B cell (primary cell): ENCODE measurements around the gene ARRDC1. TPM values are rescaled to one million over a fixed set of nuclear protein-coding genes. Genes with fewer than 3 reads are reported as not detected.

Experiments used
- ATAC-seq: fragments of 200-7000 bp; cut with Tn5 transposase; one replicate; pipeline ENCODE4 v1.10.0; 2021; ENCODE audit warnings: low read depth, mild to moderate bottlenecking, moderate number of reproducible peaks, moderate library complexity
- CTCF ChIA-PET: fragments of 350-600 bp; sonication (Branson Sonifier 250); formaldehyde crosslinking; loops from one replicate; lab custom pipeline; 2021; ENCODE audit warnings: antibody characterized with exemption, inconsistent platforms; lab: Charles Lee
- POLR2A ChIA-PET: fragments of 350-600 bp; sonication (Branson Sonifier 250); formaldehyde crosslinking; loops from one replicate; lab custom pipeline; 2021; ENCODE audit warnings: antibody characterized with exemption; lab: Charles Lee
- DNase-seq: peaks from one replicate; pipeline ENCODE4 v3.0.0; 2013
- H2AFZ ChIP-seq: 2 replicates; pipeline ENCODE4 v1.6.1; 2012; ENCODE audit warnings: mild to moderate bottlenecking, low read depth, low read length; ENCODE audit not compliant: insufficient read depth, poor library complexity, severe bottlenecking
- H3K27ac ChIP-seq, 2 donors: 1 replicate in 1 of 2; 2 replicates in 1 of 2; pipeline ENCODE4 v1.5.1; 2012 to 2013; ENCODE audit warnings: low read length in 2 of 2, mild to moderate bottlenecking in 2 of 2, moderate library complexity in 1 of 2
- H3K27me3 ChIP-seq, 4 experiments: fragments of 200-600 bp in 1 of 4; sonication (generic) in 1 of 4; replicated peaks in 1 of 4; 1 replicate in 2 of 4; 2 replicates in 2 of 4; pipeline versions ENCODE4 v1.6.1 to v1.7.0; 2013 to 2016; ENCODE audit warnings: low read length in 3 of 4, mild to moderate bottlenecking in 2 of 4, mixed read lengths in 1 of 4, moderate library complexity in 1 of 4; ENCODE audit not compliant: insufficient read depth in 4 of 4, control insufficient read depth in 3 of 4; ENCODE audit errors: control extremely low read depth in 1 of 4
- H3K36me3 ChIP-seq, 2 experiments: replicated peaks in 1 of 2; 1 replicate in 1 of 2; 2 replicates in 1 of 2; pipeline versions ENCODE4 v1.6.1 to v1.7.1; 2013; ENCODE audit warnings: low read length in 1 of 2; ENCODE audit not compliant: insufficient read depth in 2 of 2, control insufficient read depth in 1 of 2; ENCODE audit errors: control extremely low read depth in 1 of 2, extremely low read depth in 1 of 2
- H3K4me1 ChIP-seq, 2 donors: fragments of 200-600 bp in 1 of 2; sonication (generic) in 1 of 2; 1 replicate in 1 of 2; 2 replicates in 1 of 2; pipeline versions ENCODE4 v1.5.1 to v1.6.1; 2013 to 2017; ENCODE audit warnings: low read length in 2 of 2; ENCODE audit not compliant: control insufficient read depth in 2 of 2, insufficient read depth in 2 of 2
- H3K4me2 ChIP-seq: replicated peaks from 2 replicates; pipeline ENCODE3; 2012; ENCODE audit warnings: mild to moderate bottlenecking, low read depth, low read length; ENCODE audit not compliant: poor library complexity, severe bottlenecking
- H3K4me3 ChIP-seq, 5 experiments: fragments of 200-600 bp in 1 of 5; sonication (generic) in 1 of 5; 1 replicate in 3 of 5; 2 replicates in 2 of 5; pipeline versions ENCODE4 v1.5.1 to v1.7.0; 2011 to 2016; ENCODE audit warnings: low read length in 4 of 5, mild to moderate bottlenecking in 4 of 5, low read depth in 2 of 5, control low read depth in 1 of 5, moderate library complexity in 1 of 5; ENCODE audit not compliant: insufficient read depth in 1 of 5; ENCODE audit errors: control extremely low read depth in 1 of 5, extremely low read depth in 1 of 5
- H3K79me2 ChIP-seq: fragments of 200-600 bp; sonication (generic); one replicate; pipeline ENCODE4 v1.6.0; 2016; ENCODE audit warnings: low read length; ENCODE audit not compliant: control insufficient read depth, insufficient read depth
- H3K9ac ChIP-seq: fragments of 200-600 bp; sonication (generic); 2 replicates; pipeline ENCODE4 v1.6.1; 2017; ENCODE audit warnings: mild to moderate bottlenecking, low read length, moderate library complexity
- H3K9me3 ChIP-seq, 3 donors: one replicate each; pipeline versions ENCODE4 v1.6.1 to v1.7.1; 2013; ENCODE audit warnings: low read length in 2 of 3; ENCODE audit not compliant: control insufficient read depth in 2 of 3, insufficient read depth in 1 of 3; ENCODE audit errors: control extremely low read depth in 1 of 3
- H4K20me1 ChIP-seq: 2 replicates; pipeline ENCODE4 v1.6.0; 2012; ENCODE audit warnings: mild to moderate bottlenecking, low read length; ENCODE audit not compliant: insufficient read depth, control insufficient read depth, poor library complexity, severe bottlenecking
- H3K27ac Mint-ChIP-seq: one replicate; pipeline ENCODE4 v1.8.0; 2021; ENCODE audit warnings: mixed read lengths
- H3K27me3 Mint-ChIP-seq: one replicate; pipeline ENCODE4 v1.8.0; 2021; ENCODE audit warnings: mixed read lengths
- H3K4me1 Mint-ChIP-seq: one replicate; pipeline ENCODE4 v1.8.0; 2021; ENCODE audit warnings: mixed read lengths
- H3K4me3 Mint-ChIP-seq: one replicate; pipeline ENCODE4 v1.8.0; 2021; ENCODE audit warnings: mixed read lengths
- H3K9me3 Mint-ChIP-seq: one replicate; pipeline ENCODE4 v1.8.0; 2022; ENCODE audit warnings: mixed read lengths; ENCODE audit not compliant: insufficient read depth
- CTCF ChIP-seq: fragments of 200-600 bp; IDR thresholded peaks from one replicate; pipeline ENCODE4 v1.8.0; 2022; ENCODE audit warnings: antibody characterized with exemption, mild to moderate bottlenecking
- EZH2 ChIP-seq: IDR thresholded peaks from 2 replicates; pipeline ENCODE4 v1.6.1; 2012; ENCODE audit warnings: borderline replicate concordance, low read depth, mild to moderate bottlenecking, moderate library complexity, low read length; ENCODE audit not compliant: insufficient read depth, poor library complexity, severe bottlenecking
- WGBS: methylation state at CpG from one replicate; pipeline ENCODE4 v1.1.5; 2013; ENCODE audit warnings: missing lambda C conversion rate; ENCODE audit not compliant: insufficient coverage; 5-methylcytosine and 5-hydroxymethylcytosine counted together
- intact Hi-C: fragments of 100-400 bp; cut with micrococcal nuclease; formaldehyde crosslinking; loops from one replicate; pipeline ENCODE4 v1.10.0; 2022
- polyA plus RNA-seq: library from polyadenylated mRNA; depleted of rRNA; stranded (reverse); fragments of >200 nt; gene quantifications from 2 replicates; pipeline ENCODE4 v1.2.3, GENCODE V29; 2012
- total RNA-seq, 2 donors: library from RNA; stranded (reverse); fragments of 120-200 nt in 1 of 2; gene quantifications; 1 replicate in 1 of 2; 2 replicates in 1 of 2; pipeline versions ENCODE4 v1.2.3 to v1.2.4, GENCODE V29; 2013 to 2022

The ARRDC1 gene
- total and polyA plus RNA-seq, 2 donors (not counting 1 experiment from before 2014, with no cell fraction given) = 89.2 to 227 TPM

DNA sequence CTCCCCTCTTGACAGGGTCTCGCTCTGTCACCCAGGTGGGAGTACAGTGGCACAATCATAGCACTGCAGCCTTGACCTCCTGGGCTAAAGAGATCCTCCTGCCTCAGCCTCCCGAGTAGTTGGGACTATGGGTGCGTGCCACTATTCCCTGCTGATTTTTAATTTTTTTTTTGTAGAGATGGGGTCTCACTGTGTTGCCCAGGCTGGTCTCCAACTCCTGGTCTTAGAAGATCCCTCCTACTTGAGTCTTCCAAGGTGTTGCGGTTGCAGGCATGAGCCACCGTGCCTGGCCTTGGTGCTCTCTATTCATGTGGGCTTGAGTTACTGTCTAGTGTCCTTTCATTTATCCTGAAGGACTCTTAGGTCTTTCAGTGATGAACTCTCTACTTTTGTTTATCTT lies 37.4 kb downstream of the ARRDC1 start:
- no peak for ATAC-seq
- H3K36me3 ChIP-seq = peaks cover 0 to 22% of the 10 kb centered on the region in 2 experiments
- no peak for TF ChIP-seq EZH2
- no peak for TF ChIP-seq CTCF
- no peaks in the 10 kb centered on the region for H3K9me3 ChIP-seq
- no peak overlapping the region for H3K9ac ChIP-seq
- no peak overlapping the region for H3K27ac ChIP-seq
- no peak overlapping the region for H3K4me3 Mint-ChIP-seq
- H3K4me1 ChIP-seq = peaks cover 24 to 26% of the 10 kb centered on the region in 2 donors
- H3K79me2 ChIP-seq = peaks cover 98% of the 10 kb centered on the region
- H3K4me2 ChIP-seq = no peak overlapping the region
- 100% methylated on average over 2 of the region's 5 CpGs for WGBS
- H2AFZ ChIP-seq = no peak overlapping the region
- no peaks in the 10 kb centered on the region for H3K27me3 ChIP-seq
- H3K27me3 Mint-ChIP-seq = no peaks in the 10 kb centered on the region
- H3K27ac Mint-ChIP-seq = no peak overlapping the region
- POLR2A ChIA-PET = no interaction called here
- CTCF ChIA-PET = no interaction called here
- DNase-seq = no peak
- H3K9me3 Mint-ChIP-seq = no peaks in the 10 kb centered on the region
- peaks cover 47% of the 10 kb centered on the region for H3K4me1 Mint-ChIP-seq
- intact Hi-C loops = no loop called here
- H3K4me3 ChIP-seq = no peak overlapping the region
- peaks cover 63% of the 10 kb centered on the region for H4K20me1 ChIP-seq

DNA sequence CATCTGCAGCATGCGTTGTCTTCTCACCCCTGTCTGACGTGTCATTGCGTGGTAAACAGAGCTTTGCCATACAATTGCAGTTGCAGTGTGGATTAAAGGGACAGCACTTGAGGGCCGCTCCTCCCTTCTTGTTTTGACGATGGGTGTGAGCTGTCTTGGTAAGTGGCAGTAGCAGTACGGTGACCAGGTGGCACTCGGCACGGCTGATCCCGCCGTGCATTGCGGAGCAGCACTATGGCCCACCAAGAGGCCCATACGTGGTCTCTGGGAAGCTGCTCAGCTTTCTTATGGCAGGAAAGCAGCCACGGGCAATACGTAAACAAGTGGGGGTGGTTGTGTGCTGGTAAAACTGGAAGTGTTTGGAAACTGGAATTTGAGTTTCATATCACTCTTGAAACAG lies 38.4 kb downstream of the ARRDC1 start:
- Histone ChIP-seq H4K20me1 (peaks cover 66% of the 10 kb centered on the region), H3K4me2 (no peak overlapping the region), H3K79me2 (peaks cover 98% of the 10 kb centered on the region), H2AFZ (no peak overlapping the region), H3K4me3 (no peak overlapping the region), H3K9me3 (no peaks in the 10 kb centered on the region), H3K9ac (no peak overlapping the region), H3K4me1 (peaks cover 20 to 21% of the 10 kb centered on the region in 2 donors), H3K27ac (no peak overlapping the region), H3K27me3 (no peaks in the 10 kb centered on the region), H3K36me3 (peaks cover 0 to 22% of the 10 kb centered on the region in 2 experiments)
- 97% methylated on average over 10 of the region's 14 CpGs for WGBS
- no peak for ATAC-seq
- CTCF ChIA-PET = no interaction called here
- POLR2A ChIA-PET = no interaction called here
- TF ChIP-seq EZH2 (no peak), CTCF (no peak)
- H3K4me1 Mint-ChIP-seq = peaks cover 51% of the 10 kb centered on the region
- DNase-seq = no peak
- no peaks in the 10 kb centered on the region for H3K9me3 Mint-ChIP-seq
- no peak overlapping the region for H3K4me3 Mint-ChIP-seq
- H3K27me3 Mint-ChIP-seq = no peaks in the 10 kb centered on the region
- H3K27ac Mint-ChIP-seq = peak overlapping the region; percentile 15
- intact Hi-C loops = no loop called here
